Sigmoid colon (tissue), 4 donors: ENCODE measurements around the gene EDNRB.

Experiments
- CTCF ChIP-seq, 4 experiments: fragments of 450-650 bp in 3 of 4; fragments of 200-600 bp in 1 of 4; IDR thresholded peaks; one replicate each; pipeline ENCODE4 v1.5.1; 2016 to 2019; ENCODE audit warnings: antibody characterized with exemption in 4 of 4, mild to moderate bottlenecking in 3 of 4, moderate library complexity in 2 of 4
- EP300 ChIP-seq, 4 donors: sonication (generic); formaldehyde crosslinking; IDR thresholded peaks; one replicate each; pipeline ENCODE4 v1.6.1; 2017; ENCODE audit warnings: antibody characterized with exemption in 4 of 4
- POLR2A ChIP-seq, 2 donors: fragments of 450-650 bp; IDR thresholded peaks; one replicate each; pipeline ENCODE4 v1.6.1; 2016; ENCODE audit warnings: antibody characterized with exemption in 2 of 2, mild to moderate bottlenecking in 2 of 2, moderate library complexity in 2 of 2
- POLR2AphosphoS5 ChIP-seq, 4 donors: sonication (generic); formaldehyde crosslinking; IDR thresholded peaks; one replicate each; pipeline ENCODE4 v1.6.1; 2017; ENCODE audit warnings: antibody characterized with exemption in 4 of 4

- TF ChIP-seq CTCF (IDR thresholded peaks at IDR 0.05) (no peak), EP300 (IDR thresholded peaks at IDR 0.05) (no peak), POLR2A (IDR thresholded peaks at IDR 0.05) (no peak), POLR2AphosphoS5 (IDR thresholded peaks at IDR 0.05) (no peak)
Observed at GRCh38 chr13:77896977-77897376, 21.7 kb downstream of the EDNRB start.
